ENCODE results near the gene PLA2G4D. TPM values are rescaled to one million over a fixed set of nuclear protein-coding genes. Genes with fewer than 3 reads are reported as not detected.

Gene PLA2G4D
- total RNA-seq, 1 experiment from 2014 or later: 0.34 TPM

- no peak overlapping the region for H3K9ac ChIP-seq (ENCODE audit: low read length)
- no peak for TF ChIP-seq SRF (IDR thresholded peaks at IDR 0.05; ENCODE audit: low read depth)
- TF ChIP-seq REST (IDR thresholded peaks at IDR 0.05; ENCODE audit: low read depth): no peak
- no peak for TF ChIP-seq JUND (IDR thresholded peaks at IDR 0.05)
- TF ChIP-seq YY1 (IDR thresholded peaks at IDR 0.05; ENCODE audit: extremely low read depth, insufficient replicate concordance, low read depth, low read length): no peak
- TF ChIP-seq ATF3 (IDR thresholded peaks at IDR 0.05): no peak
- TF ChIP-seq FOSL1 (IDR thresholded peaks at IDR 0.05; ENCODE audit: low read depth): no peak
- TF ChIP-seq ZNF274 (IDR thresholded peaks at IDR 0.05; ENCODE audit: low read depth, low read length): no peak
- no peak for TF ChIP-seq TCF7L2 (IDR thresholded peaks at IDR 0.05; ENCODE audit: borderline replicate concordance, extremely low read depth, insufficient read depth, insufficient read length)
- TF ChIP-seq ELF1 (IDR thresholded peaks at IDR 0.05; ENCODE audit: borderline replicate concordance, low read depth): no peak
- TF ChIP-seq SIN3A (IDR thresholded peaks at IDR 0.05; ENCODE audit: low read depth): no peak
- no peak for TF ChIP-seq ZBTB33 (IDR thresholded peaks at IDR 0.05; ENCODE audit: extremely low read depth, insufficient replicate concordance, low read length)
- no peak for TF ChIP-seq SP1 (IDR thresholded peaks at IDR 0.05; ENCODE audit: low read depth)
- TF ChIP-seq EZH2 (IDR thresholded peaks at IDR 0.05): no peak
- TF ChIP-seq POLR2AphosphoS5 (IDR thresholded peaks at IDR 0.05; ENCODE audit: low read depth, low read length): no peak
- no peak for TF ChIP-seq CEBPB (IDR thresholded peaks at IDR 0.05; ENCODE audit: low read depth)
- TF ChIP-seq RAD21 (IDR thresholded peaks at IDR 0.05; ENCODE audit: low read depth): no peak
- TF ChIP-seq CBX3 (IDR thresholded peaks at IDR 0.05; ENCODE audit: low read depth): no peak
- no peak for TF ChIP-seq MAX (IDR thresholded peaks at IDR 0.05)
- no peak for TF ChIP-seq POLR2A (IDR thresholded peaks at IDR 0.05; ENCODE audit: borderline replicate concordance, extremely low read depth, insufficient read depth, insufficient read length)
- H3K4me3 ChIP-seq (replicated peaks in 1 of 2; ENCODE audit: low read depth in 1 of 2, low read length in 2 of 2): no peak overlapping the region
- H4K20me1 ChIP-seq (ENCODE audit: insufficient read depth): no peaks in the 10 kb centered on the region
- peaks cover 11 to 38% of the 10 kb centered on the region in 2 experiments for H3K4me1 ChIP-seq (ENCODE audit: control insufficient read depth in 1 of 2, insufficient read depth in 2 of 2, low read length in 2 of 2)
- BruUV-seq (replicated peaks): no TSS peak
- POLR2A ChIA-PET: interaction anchor here (1.5 kb wide), 1 partner anchor 118 kb away, joined by 3 read pairs; the partner anchor contains the start of gene EHD4
- H3K9me2 ChIP-seq (ENCODE audit: insufficient read depth): no peaks in the 10 kb centered on the region
- no peaks in the 10 kb centered on the region for H3K79me2 ChIP-seq (ENCODE audit: insufficient read depth, low read length)
- H2AFZ ChIP-seq (ENCODE audit: low read depth, low read length, poor library complexity, severe bottlenecking): no peak overlapping the region
- CTCF ChIA-PET: no interaction called here
- DNase-seq (ENCODE audit: low read depth, low spot score) (no peak), ATAC-seq (no peak)
- H3K27me3 ChIP-seq (ENCODE audit: insufficient read depth, low read length): no peaks in the 10 kb centered on the region
- no peak overlapping the region for H3K4me2 ChIP-seq (ENCODE audit: low read length)
- no peaks in the 10 kb centered on the region for H3K36me3 ChIP-seq (ENCODE audit: control insufficient read depth in 1 of 2, insufficient read depth in 2 of 2, low read length in 2 of 2)
- no peaks in the 10 kb centered on the region for H3K9me3 ChIP-seq (ENCODE audit: control insufficient read depth in 1 of 2, insufficient read depth in 1 of 2, low read depth in 1 of 2, low read length in 2 of 2)
- RAD21 ChIA-PET (ENCODE audit: low non-redundant PET in 1 of 2, low total read pairs in 2 of 2, uncharacterized antibody in 2 of 2, unreplicated experiment in 2 of 2): no interaction called here
- intact Hi-C loops (cut with micrococcal nuclease): no loop called here
- no peak overlapping the region for H3K27ac ChIP-seq (ENCODE audit: low read depth, low read length)
These were observed 4.0 kb downstream of the PLA2G4D start for GRCh38 chr15:42090370-42090769.
